GM18868 (cell line): Measurements from ENCODE around the gene ANXA1.

ENCODE experiments used
- ATAC-seq: cut with Tn5 transposase; IDR thresholded peaks from one replicate; pipeline ENCODE4 v1.9.1; 2021; ENCODE audit warnings: mild to moderate bottlenecking, moderate library complexity; ENCODE audit not compliant: unreplicated experiment

The ANXA1 gene

DNA sequence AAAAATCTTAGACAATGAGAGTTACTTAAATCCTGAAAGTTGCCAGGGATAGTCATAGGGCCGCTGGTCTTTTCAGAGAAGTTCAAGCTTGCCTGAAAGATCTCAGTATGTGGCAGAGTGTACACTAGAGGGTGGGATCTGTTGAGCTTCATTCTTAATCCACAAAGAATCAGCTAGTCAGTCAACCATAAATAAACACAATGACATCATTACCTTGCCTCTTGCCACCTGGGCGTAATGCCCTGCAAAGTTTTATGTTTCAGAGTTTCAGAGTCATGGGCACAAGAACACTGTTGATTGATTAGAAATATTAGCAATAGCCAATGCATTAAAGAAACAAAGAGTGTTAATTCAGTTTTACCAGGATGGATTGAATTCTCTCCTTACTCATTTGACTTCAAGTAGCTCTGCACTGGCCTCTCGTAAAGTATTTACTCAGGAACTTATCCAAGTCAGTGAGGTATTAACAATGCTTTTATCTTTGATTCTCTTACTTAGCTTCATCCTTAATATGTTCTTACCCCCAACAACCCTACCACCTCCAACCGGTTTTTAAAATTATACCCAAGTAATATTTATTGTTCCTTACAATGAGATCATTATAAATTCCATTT, 14.3 kb upstream of the ANXA1 start:
- ATAC-seq = no peak

- no peak for ATAC-seq
Measured at GRCh38 chr9:73137914-73138313, 13.8 kb upstream of the ANXA1 start.

- ATAC-seq = no peak
Measured at GRCh38 chr9:73138516-73138915, 13.1 kb upstream of the ANXA1 start.

- ATAC-seq = no peak
Measured at GRCh38 chr9:73141282-73141681, 10.4 kb upstream of the ANXA1 start.

GRCh38 chr9:73143711-73144328, 7.8 kb upstream of the ANXA1 start:
- ATAC-seq = no peak

DNA sequence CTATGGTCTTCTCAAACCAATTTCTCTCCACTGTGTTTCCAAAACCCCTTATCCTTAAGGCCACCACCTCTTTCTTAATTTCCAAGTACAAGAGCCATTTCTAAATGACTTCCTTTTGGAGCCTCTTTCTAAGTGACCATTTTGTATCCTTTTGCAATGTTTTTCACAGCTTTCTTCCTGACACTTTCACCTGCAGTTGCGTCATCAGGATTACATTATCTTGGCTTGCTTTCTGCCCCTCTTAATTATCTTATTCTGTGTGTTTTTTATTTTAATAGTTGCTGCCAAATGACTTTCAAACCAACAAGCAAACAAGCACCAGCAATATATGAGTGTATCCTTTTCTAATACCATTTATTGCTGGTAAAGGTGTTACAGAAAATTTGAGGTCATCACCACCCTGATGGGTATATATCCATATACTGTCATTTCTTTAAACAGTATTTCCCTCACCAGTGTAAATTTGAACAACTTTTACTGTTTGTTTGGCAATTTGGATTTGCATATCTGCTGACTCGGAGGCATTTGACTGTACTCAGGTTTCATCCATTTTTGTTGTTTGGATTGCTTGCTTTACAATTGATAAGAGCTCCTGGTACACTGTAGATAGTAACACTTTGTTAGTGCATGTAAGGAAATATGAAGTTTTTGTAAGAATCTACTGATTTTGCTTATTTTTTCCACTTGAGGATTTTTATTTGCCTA, 5.4 kb upstream of the ANXA1 start:
- no peak for ATAC-seq

- no peak for ATAC-seq
Measured at GRCh38 chr9:73148447-73148937, 3.2 kb upstream of the ANXA1 start.

DNA sequence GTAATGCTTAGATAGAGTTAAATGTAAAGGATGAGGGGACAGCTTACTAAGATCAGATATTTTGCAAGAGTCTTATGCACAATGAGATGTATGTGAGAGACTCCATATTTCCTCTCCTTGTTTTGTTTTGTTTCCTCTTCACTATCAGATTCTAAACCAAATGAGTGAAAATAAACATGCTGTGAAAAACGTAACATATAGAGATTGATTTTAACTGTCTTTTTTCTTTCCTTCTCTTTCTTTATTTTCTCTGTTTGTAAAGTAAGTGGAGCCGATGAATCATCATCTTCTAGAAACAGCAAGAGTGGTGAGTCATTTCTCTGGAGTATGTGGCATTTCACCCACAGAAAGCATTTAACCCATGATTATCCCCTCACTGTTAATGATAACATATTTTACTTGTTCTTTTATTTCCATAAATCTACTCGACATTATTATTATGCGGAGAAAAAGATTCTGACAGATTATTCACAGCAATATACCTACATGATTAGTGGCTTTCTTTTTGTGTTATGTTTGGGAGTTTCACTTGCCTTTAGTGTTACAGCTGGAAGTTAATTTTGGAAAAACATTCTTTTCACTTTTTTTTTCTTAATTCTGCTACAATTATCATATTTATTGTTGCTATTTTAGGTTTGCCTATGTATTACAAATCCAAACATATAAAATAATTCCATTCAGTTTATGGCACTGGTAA, 2.1 kb upstream of the ANXA1 start:
- ATAC-seq = peak; percentile 76

- ATAC-seq = no peak
Measured at GRCh38 chr9:73152543-73152844, 829 bp downstream of the ANXA1 start.

DNA sequence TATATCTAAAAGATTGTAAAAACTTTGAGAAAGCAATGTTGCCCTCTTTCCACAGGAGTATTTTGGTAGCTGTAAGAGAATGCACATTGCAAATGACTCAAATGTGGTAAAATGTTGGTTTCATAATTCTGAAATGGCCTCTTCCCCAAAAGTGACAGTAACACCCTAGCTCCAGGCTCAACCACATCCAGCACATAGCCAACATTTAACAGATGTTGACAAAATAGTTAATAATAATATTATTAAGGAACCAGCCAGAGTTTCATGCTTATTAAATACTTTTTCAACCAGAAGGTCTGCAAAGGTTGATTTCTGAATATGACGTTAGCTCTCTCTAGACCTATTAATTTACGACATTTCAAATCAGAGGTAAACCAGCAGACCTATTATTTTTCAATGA, 1.3 kb downstream of the ANXA1 start:
- ATAC-seq = peak; percentile 69

DNA sequence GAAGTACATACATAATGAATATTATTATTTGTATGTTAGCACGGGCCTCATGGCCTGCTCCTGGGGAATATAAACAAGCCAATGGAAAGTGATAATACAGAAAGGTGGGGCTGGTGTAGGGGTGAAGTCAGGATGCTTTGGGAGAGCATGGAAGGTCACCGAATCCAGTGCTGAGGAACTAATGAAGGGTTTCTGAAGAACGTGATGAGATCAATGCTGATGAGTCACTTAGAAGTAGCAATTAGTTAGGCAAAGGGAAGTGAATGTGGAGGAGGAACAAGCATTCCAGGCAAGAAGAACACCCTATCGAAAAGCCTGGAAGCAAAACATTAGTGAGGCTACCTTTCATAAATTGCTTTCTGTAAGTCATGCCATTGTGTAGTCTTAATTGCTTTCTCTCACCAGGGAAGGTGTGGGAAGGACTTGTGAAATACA, 2.1 kb downstream of the ANXA1 start:
- ATAC-seq = no peak

GRCh38 chr9:73154271-73154670, 2.6 kb downstream of the ANXA1 start:
- no peak for ATAC-seq

GRCh38 chr9:73154722-73155121, 3.1 kb downstream of the ANXA1 start:
- ATAC-seq = no peak

- no peak for ATAC-seq
Measured at GRCh38 chr9:73155377-73155776, 3.7 kb downstream of the ANXA1 start.

DNA sequence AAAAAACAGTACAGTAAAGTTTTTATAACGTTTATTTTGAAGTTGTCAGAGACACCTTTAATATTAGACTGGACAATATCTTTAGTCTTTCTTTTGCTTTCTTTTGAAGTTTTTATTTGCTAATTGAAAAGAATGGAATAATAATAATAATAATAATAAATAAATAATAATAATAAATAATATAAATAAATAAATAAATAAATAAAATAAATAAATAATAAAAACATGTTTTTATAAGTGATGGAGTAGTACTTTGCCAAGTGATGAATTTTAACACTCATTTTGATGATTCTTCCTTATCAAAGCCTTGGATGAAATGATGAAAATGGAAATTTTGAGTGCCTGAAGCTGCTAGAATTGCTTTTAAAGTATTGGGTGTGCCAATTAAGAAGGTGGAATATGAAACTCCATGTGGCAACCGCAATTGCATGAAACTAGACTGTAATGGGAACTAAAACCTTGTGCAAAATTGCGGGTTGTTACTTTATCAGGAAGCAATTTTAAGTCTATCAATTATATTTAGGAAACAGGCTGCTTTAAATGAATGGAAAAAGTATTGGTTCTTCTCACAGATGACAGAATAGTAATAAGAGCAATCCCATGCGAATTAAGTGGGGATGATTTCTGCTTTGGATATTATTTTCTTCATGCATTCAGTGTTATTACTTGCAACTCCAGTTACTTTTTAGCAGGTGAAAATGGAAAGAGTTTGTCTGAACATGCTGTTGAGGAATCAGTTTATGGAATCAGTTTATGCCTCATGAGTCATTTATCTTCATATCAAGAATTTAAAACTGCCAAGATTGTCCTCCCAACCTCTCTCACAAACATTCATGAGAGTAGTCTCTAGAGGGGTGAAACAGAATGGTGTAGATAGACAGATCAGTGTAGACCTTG, 4.6 kb downstream of the ANXA1 start:
- no peak for ATAC-seq

DNA sequence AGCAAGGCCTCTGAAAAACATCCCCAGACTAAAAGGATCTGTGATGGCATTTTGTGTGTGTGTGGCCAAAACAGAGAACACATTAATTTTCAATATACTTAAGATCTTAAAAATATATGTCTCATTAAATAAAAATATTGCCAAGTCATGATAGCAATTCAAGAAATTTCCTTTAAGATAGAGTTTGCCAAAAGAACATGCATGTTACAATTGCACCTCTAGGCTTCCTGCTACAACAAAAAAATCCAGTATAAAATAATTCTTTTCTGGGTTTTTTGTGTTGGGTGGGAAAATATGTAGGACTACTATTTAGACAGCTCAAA, 5.2 kb downstream of the ANXA1 start:
- ATAC-seq = no peak

DNA sequence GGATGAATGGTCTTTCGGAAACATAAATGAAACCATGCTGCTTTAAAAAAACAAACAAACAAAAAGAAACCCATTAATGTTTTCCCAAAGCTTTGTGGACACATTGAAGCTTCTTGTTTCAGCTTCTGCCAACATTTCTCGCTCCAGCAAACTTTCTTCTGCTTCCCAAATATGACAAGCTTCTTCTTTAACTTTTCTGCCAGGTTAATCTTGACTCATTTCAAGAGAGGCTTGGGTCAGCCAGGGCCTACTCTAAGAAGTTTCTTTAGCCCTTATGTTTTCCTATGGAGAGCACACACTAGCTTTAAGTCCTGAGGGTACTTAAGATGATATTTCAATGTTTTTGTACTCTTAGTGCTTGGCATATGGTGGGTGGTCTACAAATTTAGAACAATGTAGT, 6.1 kb downstream of the ANXA1 start:
- peak; percentile 39 for ATAC-seq

DNA sequence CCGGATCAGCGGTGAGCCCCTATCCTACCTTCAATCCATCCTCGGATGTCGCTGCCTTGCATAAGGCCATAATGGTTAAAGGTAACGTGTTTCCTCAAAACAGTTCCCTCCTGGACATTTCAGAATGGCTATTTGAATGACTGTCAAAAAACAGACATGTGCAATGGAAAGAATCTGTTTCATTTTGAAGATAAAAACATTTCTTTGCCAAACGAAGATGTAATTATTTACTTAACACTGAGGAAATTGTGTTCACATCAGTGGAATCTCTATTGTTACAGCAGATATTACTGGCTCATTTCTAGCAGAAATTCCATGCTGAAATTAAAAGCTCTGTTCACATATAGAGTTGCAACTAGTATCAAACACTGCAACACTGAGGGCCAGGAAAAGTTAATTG, 7.1 kb downstream of the ANXA1 start:
- no peak for ATAC-seq

DNA sequence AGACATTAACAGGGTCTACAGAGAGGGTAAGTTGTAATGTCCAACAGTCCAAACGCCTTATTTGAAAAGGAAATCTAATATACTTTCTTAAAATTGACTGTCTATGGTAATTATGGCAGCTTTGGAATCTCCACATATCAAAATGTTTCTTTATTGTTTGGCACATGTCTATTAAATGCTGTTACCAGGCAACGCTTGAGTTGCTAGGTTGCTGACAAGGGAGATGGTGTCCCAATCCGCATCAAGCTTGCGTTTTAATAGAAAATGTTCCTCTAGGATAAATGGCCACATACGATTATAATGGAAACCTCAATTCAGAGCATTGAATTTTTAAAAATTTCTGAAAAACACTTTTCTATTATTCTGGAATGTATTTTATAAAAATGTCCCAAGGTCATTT, 9.2 kb downstream of the ANXA1 start:
- ATAC-seq = no peak

GRCh38 chr9:73162987-73163768, 11.5 kb downstream of the ANXA1 start:
- no peak for ATAC-seq
